ENCODE data around the gene TMEM169.
A peak's percentile ranks its signal among the peaks of the same experiment; 100 is the strongest.
"Not testable (repeated sequence)": the region's sequence is repeated elsewhere in the genome, so short reads cannot be mapped to it uniquely, and the experiment has no call there.

TMEM169 gene

GRCh38 chr2:216072473-216072872, 9.2 kb upstream of the TMEM169 start:
- DNase-seq, result no peak

- DNase-seq, result no peak
These were observed 7.9 kb upstream of the TMEM169 start for GRCh38 chr2:216073773-216074172.

- no peak for DNase-seq
These were observed 7.3 kb upstream of the TMEM169 start for GRCh38 chr2:216074380-216074779.

DNA sequence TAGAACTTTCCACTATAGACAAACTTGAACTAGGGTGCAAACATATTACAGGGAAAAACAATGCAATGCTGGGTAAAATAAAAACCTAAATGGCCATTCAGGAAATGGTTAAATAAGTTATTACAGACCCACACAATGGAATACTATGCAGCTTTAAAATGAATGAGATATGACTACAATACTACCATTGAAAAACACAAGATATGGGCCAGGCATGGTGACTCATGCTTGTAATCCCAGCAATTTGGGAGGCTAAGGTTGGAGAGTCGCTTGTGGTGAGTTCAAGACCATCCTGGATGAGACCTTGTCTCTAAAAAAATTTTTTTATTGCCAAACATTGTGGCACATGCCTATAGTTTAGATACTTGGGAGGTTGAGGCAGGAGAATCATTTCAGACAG, 6.9 kb upstream of the TMEM169 start:
- DNase-seq, result no peak

DNA sequence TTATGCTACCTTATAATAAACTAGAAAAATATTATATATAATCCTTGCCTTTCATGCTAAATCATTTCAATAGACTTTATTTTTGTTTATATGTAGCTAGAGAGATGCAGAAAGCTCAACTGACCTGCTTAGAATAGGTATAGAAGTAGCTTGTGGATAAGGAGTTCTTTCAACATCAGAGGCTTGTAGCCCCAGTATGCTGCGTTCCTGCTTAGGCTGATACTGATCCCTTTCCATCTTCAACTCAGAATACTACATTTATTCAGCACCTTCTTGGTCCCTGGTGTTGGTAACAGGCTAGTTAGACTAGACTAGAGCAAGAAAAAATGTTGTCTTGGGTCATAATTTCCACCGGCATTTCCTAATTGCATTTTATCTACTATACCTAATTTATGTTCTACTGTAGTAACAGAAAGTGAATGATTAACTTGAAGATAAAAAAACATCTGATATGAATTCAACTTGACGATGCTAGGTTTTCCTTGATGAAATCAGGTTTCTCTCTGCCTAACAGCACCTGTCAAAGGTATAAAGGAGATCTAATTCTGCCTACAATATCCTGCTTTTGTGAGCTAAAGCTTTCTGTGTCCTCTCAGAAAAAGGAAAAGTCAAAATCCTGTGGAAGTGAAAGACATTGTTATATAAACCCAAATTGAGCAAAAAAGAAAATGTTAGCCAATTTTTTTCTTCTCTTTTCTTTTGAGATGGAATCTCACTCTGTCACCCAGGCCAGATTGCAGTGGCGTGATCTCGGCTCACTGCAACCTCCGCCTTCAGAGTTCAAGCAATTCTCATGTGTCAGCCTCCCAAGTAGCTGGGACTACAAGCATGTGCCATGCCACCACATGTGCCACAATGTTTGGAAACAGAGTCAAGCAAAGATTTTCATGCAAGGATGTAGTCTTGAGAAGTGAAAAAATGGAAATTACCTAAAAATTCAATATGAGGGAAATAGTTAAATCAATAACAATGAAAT, 5.9 kb upstream of the TMEM169 start:
- no peak for DNase-seq

GRCh38 chr2:216078776-216079175, 2.9 kb upstream of the TMEM169 start:
- no peak for DNase-seq

DNA sequence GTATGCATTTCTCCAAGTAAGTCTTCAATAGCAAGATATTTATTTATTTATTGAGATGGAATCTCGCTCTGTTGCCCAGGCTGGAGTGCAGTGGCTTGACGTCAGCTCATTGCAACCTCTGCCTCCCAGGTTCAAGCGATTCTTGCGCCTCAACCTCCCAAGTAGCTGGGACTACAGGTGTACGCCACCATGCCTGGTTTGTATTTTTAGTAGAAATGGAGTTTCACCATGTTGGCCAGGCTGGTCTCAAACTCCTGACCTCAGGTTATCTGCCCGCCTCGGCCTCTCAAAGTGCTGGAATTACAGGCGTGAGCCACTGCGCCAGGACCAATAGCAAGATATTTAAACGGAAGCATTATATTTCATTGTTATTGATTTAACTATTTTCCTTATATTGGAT, 1.7 kb upstream of the TMEM169 start:
- DNase-seq, result not testable (repeated sequence)

- DNase-seq, result no peak
These were observed 707 bp upstream of the TMEM169 start for GRCh38 chr2:216081012-216081411.

DNA sequence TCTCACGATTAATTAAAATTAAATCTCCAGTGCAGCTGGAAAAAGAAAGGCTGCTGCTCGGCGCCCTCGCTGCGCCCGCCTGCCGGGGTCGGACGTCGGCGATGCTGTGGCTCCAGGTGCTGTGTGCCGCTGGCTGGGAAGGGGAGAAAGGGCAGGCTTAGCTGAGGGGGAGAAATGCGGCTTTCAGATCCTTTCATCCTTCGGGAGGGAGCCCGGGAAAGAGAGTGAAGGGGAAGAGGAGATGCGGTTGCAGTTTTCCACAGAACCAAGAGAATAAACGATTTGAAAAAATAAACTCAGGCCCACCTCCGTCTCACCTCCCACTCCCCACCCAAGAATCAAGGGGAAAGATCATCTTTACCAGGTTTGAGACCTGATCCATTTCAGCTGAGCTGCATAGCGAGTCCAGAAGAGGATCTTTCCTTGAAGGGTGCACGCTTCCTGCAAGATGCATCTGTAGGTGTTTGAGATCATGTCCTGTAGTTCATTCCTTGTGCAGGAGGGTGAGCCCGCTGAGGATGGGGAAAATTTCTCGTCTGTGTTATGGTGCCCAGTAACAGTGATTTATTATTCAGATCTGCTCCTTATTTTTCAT, 495 bp downstream of the TMEM169 start:
- DNase-seq, result no peak

DNA sequence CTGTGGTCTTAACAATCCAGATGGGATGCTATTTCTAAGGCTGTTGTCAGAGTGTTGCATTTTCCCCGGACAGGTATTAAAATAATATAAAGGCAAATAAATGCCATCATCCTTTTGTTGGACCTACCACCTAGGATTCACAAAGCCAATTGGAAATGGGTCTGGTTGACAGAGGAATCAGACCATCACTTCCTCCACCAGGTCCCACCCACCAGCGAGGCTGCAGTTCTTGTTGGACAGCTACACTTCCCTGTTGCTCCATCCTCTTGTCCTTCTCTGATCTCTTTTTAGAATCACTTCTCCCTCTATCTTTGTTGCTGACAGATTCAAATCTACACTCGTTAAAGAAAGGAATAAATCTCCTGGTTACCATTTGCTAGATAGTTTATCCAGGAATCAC, 1.1 kb downstream of the TMEM169 start:
- no peak for DNase-seq

DNA sequence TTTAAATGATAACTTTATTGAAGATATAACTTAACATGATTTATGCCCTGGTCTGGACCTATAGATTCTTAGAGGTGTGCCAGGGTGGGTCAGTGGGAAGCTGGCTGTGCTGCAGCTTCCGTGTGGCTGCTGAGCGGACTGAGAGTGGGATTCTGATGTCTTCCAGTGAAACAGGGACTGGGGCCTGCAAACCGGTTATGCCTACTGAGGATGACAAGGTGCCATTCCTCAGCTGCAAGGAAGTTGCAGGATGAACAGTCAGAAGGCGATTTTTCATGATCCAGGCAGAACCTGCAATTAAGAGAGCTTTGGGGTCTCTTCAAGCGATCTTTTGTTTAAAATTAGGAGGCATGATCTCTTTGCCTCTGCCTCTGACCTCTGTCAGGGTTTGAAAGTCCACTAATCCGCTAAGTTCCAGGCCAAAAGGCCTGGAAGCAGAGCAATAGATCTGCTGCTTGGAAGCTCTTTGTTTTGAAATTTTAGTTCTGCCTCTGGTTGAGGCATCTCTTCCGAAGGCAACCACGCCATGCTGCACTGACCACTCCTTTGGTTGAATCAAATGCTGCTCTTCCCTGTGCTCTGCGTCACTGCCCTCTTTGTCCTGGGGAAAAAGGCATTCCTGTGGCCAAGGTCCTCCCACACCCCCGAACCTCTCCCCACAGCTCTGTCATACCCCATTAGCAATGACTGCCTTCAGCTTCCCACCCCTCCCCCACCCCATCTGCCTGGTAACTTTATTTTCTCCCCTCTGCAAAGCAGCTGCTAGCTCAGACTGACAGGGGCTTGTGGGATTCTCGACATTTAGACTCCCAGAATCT, 2.0 kb downstream of the TMEM169 start:
- DNase-seq, result peak; percentile 68

- no peak for DNase-seq
These were observed 2.8 kb downstream of the TMEM169 start for GRCh38 chr2:216084547-216084946.

GRCh38 chr2:216086207-216086893, 4.6 kb downstream of the TMEM169 start:
- DNase-seq, result no peak

DNA sequence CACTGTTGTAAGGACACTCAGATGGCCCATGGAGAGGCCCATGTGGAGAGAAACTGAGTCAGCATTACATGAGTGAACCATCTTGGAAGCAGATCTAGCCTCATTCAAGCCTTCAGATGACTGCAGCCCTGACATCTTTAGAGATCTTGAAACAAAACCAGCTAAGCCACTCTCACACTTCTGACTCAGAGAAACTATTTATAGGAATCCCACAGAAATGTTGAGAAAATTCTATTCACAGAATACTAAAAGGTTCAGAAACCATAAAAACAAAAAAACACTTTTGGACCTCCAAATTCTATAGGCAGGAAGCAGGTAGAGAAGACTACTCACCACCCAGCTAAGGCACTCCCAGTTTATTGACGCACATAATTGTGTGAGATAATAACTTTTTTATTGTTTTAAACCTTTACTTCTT, 8.7 kb downstream of the TMEM169 start:
- DNase-seq, result no peak

GRCh38 chr2:216092646-216093045, 10.9 kb downstream of the TMEM169 start:
- DNase-seq, result no peak

GRCh38 chr2:216094701-216095100, 13.0 kb downstream of the TMEM169 start:
- DNase-seq, result no peak

GRCh38 chr2:216098421-216099334, 17.0 kb downstream of the TMEM169 start:
- no peak for DNase-seq

DNA sequence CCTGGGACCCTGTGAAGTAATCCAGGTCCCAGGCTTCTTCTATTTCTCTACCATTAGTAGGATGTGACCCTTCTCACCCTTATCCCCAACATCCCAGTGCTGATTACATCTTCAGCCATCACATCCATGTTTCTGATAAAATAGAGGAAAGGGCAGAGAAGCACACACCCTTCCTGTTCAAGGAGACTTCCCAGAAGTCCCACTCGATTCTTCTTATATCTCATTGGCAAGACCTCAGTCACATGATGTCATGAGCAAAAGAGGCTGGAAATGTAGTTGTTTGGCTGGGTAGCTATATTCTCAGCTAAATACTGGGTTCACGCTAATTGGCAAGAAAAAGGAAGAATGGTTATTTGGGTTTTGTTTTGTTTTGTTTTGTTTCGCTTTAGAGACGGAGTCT, 19.4 kb downstream of the TMEM169 start:
- DNase-seq, result no peak

DNA sequence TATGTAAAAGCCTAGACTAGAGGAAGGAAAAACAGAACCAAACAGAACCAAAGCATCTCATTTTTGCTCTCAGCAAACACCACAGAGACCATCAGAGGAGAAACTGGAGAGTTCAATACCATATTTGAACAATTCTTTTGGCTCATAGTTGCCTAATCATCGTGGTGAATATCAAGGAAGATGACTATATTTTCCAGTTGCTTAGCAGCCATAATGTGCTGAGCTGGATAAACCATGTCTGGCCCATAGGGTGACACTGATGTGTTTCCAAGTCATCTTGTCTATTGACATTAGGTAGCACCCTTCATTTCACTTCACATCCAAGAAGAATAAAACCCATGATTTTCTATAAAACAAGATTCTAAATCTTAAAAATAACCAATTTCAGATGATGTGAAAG, 21.5 kb downstream of the TMEM169 start:
- DNase-seq, result no peak

DNA sequence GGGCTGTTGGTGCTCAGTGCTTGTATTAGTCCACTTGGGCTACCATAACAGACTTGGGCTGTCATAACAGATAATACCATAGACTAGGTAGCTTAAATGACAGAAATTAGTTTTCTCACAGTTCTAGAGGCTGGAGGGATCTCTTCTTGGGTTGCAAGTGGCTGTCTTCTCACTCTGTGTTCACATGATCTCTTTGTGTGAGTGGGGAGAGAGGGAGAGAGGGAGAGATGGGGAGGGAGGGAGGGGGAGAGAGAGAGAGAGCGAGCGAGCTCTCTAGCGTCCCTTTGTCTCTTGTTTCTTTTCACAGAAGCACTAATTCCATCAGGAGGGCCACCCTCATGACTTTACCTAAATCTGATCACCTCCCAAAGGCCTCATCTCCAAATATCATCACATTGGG, 23.0 kb downstream of the TMEM169 start:
- no peak for DNase-seq

DNA sequence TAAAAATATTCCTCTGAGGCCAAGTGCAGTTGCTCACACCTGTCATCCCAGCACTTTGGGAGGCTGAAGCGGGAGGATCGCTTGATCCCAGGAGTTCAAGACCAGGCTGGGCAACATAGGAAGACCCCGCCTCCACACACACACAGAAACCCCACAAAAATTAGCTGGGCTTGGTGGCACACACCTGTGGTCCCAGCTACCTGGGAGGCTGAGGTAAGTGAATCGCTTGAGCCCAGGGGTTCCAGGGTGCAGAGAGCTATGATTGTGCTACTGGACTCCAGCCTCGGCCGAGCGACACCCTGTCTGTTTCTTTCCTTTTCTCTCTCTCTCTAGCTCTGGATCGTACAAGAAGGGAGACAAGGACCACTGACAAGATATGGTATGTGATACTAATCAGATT, 25.6 kb downstream of the TMEM169 start:
- no peak for DNase-seq

- no peak for DNase-seq
These were observed 26.0 kb downstream of the TMEM169 start for GRCh38 chr2:216107760-216108159.
